HG02884 (cell line): Measurements from ENCODE around the gene COL11A2.
"Not testable (repeated sequence)": the region's sequence is repeated elsewhere in the genome, so short reads cannot be mapped to it uniquely, and the experiment has no call there.

ENCODE experiments used
- ATAC-seq: cut with Tn5 transposase; IDR thresholded peaks from one replicate; pipeline ENCODE4 v1.9.1; 2021; ENCODE audit warnings: mild to moderate bottlenecking, moderate library complexity; ENCODE audit not compliant: unreplicated experiment

The COL11A2 gene

GRCh38 chr6:33160096-33160495 lies 32.2 kb downstream of the COL11A2 start:
- ATAC-seq, result no peak

DNA sequence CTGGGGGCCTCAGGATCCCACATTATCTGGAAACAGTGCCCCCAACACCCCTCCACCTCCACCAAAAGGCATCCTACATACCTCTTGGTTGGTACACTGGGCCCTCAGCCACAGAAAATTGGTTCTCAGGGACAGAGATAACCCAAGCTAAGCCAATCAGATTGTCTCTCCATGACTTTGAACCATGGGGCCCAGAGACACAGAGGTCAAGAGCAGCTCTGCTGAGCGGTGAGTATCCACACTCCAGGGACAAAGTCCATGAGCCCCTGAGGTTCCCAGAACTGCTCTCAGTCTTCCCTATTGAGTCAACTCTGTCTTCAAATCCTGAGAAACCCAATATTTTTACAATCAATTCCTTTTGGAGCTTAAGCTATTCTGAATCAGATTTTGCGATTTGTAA lies 35.3 kb downstream of the COL11A2 start:
- no peak for ATAC-seq

DNA sequence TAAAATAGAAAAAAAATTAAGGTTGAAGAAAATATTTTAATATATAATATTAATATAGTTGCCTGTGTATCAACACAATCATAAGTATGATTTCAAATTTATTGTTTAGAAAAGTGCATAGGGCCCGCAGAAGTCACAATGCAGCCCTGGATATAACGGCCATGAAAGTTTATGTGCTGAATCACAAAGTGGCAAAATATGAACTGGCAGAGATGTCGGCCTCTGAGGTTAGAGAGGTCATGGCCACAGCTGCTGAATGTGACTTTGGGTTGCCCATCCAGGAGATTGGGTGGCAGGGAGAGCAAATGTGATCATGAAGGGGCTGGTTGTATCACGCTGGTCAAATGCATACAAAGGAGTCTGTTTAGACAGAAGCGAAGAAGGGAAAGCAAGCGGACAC lies 35.7 kb downstream of the COL11A2 start:
- no peak for ATAC-seq

DNA sequence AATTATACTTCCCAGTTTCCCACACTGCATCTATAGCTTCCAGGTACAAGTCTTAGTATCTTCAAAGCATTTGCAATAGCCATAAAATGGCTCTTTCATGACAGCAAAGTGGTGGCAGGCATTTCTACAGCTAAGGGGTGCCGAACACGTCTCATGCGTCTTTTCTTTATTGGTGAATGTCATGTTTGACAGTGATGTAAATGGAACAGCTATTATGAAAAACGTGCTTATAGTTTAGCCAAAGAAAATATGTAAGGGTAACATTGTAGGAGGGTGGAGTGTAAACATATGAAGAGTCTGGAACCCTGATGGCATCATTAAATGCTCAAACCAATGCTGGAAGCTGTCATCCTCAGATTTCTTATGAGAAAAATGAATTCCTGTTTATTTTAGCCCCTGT lies 37.9 kb downstream of the COL11A2 start:
- ATAC-seq, result no peak

DNA sequence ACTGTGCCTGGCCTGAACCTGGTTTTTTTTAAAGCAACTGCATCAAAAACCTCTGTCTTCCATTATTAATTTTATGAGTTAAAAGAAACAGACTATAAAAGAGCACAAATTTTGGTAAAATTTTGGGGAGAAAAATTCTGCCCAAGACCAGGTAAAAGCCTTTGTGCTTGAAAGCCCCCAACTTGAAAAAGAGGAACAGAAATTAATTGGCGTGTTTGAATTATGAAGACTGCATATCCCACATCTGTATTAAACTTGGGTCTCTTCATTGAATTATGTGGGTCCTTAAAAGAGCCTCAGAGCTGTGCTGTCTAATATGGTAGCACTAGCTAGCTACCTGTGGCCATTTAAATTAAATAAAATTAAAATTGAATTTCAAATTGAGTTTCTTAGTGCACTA lies 41.2 kb downstream of the COL11A2 start:
- no peak for ATAC-seq

DNA sequence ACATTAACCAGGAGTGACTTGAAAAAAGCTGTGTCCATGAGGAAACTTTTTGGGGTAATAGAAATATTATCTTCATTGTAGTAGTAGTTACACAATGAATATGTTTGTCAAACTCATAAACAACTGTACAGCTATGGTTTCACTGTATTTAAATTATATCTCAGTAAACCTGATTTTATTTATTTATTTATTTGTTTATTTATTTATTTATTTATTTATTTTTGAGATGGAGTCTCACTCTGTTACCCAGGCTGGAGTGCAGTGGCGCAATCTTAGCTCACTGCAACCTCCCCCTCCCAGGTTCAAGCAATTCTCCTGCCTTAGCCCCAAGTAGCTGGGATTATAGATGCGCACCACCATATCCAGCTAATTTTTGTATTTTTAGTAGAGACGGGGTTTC lies 41.7 kb downstream of the COL11A2 start:
- ATAC-seq, result not testable (repeated sequence)

GRCh38 chr6:33147807-33148666 lies 44.2 kb downstream of the COL11A2 start:
- ATAC-seq, result no peak

DNA sequence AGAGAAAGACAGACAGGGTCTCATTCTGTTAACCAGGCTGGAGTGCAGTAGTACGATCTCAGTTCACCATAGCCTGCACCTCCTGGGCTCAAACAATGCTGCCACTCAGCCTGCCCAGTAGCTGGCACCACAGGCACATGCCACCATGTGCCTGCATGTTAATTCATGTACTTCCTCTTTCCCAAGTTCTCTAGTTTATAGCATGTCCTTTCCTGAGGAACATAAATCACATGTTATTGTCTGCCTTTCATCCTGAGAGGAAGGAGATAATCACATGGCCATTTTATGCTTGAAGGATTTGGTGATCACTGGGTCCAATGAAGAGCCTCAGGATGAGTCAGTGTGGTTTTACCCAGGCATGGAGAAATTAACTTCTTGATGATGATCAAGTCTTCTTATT lies 47.9 kb downstream of the COL11A2 start:
- no peak for ATAC-seq

DNA sequence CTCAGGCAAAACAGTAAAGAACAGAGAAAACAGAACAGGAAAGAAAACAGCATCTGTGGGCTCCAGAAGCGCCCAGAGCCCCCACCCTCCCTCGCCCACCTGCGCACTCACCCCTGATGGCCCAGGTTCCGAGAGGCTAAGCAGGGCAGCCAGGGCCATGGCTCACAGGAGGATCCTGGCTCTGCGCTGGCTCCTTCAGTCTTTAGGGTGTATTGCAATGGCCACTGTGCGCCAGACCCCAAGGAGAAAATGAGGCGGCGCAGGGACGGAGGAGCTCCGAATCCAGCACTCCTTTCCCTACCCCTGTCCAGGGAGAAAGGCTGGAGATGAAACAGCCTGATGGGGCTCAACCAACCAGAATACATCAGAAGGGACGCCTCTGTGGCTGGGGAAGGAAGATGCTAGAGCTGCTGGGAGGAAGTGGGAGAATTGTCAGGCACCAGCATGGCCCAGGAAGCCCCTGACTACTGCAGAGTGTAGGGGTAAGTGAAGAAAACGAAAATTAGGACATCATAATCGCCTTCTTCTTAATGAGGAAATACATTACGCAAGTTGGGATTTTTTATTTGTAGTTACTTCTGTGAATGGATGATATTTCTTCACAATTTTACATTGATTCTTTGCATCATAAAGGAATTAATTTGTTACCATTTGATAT lies 49.0 kb downstream of the COL11A2 start:
- ATAC-seq, result no peak

- no peak for ATAC-seq
Observed at GRCh38 chr6:33142501-33143070, 49.7 kb downstream of the COL11A2 start.

DNA sequence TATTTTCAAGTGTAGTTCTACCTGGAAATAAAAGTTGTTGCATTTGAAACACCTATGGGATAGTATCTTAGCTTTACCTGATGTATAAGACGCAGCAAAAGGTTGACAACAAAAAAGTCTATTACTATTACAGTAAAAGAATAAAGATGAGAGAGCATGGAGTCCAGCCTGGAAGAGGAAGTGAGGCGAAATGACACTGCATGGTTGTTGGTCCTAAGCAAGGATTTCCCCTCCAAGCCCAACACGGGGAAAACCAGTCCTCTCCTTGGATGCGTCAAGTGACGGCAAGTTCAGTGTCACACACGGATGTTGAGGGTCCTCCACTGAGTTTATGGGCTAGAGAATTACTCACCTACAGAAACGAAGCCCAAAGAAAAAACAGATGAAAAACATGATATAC lies 51.7 kb downstream of the COL11A2 start:
- no peak for ATAC-seq

DNA sequence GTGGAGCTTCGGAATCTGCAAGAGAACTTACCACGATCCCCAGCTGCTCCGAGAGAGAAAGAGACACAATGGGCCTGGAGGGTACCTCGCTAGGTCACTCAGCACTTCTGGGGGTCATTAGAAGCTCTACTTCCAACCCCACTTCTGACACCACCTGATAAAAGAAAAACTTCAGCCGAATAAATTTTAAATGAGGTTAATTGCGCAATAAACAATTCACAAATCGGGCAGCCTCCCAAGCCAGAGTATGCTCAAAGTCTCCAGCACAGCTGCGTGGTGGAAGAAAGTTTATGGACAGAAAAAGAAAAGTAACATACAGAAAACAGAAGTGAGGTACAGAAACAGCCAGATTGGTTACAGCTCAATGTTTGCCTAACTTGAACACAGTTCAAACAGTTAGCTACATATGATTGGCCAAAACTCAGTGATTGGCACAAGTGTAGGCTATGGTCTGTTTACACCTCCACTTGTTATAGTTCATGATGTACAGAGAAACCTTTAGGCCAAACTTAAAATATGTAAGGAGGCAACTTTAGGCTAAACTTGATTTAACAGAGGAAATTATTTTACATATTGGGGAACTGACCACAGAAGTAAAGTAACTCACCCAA lies 52.6 kb downstream of the COL11A2 start:
- ATAC-seq, result no peak

- ATAC-seq, result no peak
Observed at GRCh38 chr6:33136310-33136900, 55.9 kb downstream of the COL11A2 start.

DNA sequence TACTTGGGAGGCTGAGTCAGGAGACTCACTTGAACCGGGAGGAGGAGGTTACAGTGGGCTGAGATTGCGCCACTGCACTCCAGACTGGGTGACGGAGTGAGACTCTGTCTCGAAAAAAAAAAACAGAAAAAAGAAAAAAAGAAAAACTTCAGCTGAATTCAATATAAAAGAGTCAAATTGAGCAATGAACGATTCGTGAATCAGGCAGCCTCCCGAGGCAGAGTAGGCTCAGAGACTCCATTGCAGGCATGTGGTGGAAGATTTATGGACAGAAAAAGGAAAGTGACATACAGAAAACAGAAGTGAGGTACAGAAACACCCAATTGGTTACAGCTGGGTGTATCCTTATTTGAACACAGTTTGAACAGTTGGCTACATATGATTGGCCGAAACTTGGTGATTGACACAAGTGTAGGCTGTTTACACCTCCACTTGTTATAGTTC lies 60.2 kb downstream of the COL11A2 start:
- ATAC-seq, result no peak

GRCh38 chr6:33128318-33128717 lies 63.9 kb downstream of the COL11A2 start:
- no peak for ATAC-seq

DNA sequence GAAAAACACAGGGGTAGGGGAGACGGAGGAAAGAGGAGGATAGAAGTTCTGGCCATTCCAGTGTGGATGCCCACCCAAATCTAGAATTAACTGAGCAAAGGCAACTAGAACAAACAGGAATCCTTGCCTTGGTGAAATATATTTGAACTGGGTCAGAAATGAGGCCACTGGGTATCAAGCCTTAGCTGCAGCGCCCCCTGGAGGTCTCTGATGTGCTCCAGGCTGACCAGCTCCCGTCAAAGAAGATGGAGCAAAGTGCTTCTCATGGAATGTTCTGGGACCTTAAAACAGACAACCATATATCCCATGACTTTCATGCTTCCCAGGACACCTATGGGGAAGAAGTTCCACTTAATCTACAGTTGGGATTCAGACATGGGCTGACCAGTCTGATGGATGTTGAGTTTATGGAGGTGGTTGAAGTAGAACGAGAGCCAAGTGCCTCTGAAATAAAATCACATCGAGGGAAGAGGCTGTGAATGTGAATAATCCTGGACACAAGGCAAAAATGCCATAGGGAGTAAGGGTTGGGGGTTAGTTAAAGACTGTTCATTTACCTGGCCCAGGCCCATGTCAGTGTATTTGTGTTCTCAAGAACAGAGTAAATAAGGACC lies 66.1 kb downstream of the COL11A2 start:
- ATAC-seq, result no peak

DNA sequence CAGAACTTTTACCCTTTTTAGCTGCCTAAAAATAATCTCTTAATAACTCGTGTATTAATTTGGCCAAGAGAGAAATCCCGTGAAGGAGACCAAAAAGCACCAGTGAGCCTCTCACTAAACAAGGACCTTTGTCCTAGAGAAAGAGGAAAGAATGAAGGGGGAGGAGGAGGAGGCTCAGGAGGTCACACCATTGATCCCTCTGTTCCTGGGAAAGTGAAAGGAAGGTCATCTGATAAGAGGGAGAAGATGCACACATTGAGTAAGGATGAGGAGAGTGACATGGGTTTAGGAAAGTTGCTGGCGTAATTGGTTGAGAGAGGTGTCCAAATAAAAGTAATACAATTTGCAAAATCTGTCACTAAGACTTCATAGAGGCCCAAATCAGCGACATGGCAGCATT lies 67.3 kb downstream of the COL11A2 start:
- no peak for ATAC-seq

DNA sequence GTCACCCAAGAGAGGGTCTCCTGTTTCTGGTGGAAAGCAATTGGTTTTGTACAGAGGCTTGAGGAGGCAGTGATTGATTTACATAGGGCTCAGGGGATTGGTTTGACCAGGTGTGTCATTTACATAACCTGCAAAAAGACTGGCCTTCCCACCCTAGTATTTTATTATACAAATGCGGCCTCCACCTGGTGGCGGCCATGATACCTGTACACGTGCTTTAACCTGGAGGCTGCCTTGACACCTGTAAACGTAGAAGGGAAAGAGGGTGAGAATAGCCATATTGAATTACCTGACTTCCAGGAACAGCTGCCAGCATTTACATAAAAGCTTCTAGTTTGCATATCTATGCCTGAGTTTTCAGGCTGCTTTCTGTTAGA lies 67.8 kb downstream of the COL11A2 start:
- no peak for ATAC-seq

DNA sequence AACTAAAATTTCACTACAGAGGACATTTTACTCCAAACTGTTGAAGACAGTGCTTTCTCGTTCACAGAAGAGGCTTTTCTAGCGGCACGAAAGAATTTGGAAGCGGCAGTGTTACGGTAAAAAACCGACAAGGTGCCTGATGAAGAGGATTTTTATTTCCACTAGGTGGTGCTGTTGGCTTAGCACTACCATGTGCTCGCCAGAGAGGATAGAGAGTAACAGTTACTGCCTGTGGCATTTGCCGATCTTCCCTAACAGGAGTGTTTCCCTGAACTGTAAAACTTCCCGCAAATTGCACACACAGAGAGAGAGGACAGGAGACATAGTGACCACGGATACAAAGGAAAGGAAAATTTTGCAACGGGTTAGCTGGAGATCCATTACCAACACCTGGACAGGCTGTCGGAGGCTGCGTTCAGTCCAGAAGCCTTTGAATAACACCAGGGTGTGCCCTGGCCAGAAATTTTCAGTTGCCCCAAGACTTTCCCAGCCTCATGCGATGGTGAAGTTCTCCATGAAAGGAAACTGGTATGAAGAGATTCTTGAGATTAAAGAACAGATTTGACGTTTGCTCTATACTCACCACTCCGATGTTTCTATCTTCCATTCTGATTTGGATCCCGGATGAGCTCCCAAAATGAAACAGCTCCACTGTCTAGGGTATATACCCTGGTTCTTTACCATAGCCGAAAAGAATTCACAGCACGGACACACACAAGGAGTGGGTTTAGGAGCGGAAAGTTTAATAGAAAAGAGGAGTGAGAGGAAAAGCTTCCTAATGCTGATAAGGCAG lies 68.3 kb downstream of the COL11A2 start:
- no peak for ATAC-seq

DNA sequence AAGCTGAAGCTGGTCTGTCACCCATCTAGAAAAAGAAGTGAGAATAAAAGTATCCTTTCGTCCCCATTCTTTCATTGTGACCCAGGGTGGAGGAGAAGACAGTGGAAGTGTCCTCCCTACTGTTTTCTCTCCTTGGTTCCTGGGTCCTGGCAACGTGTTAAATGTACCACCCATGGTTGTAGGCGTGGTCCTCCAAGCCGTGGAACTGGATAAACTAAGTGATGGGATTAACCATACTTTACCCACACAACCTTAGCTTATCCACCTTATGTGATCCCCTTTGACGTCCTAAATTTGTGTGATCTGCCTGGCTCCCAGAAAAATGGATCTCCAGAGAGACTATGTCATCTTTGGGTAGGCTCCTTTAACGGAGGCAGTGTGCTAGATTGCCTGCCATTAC lies 69.1 kb downstream of the COL11A2 start:
- ATAC-seq, result no peak
